HL-60/S4 (cell line): ENCODE results near the gene TRAK2.

ENCODE experiments used
- in situ Hi-C: fragments of 300-500 bp; cut with MboI; formaldehyde crosslinking; loops from 2 replicates; pipeline ENCODE4 v1.14.3; 2022; ENCODE audit warnings: low sequenced_read_pairs

Gene TRAK2

DNA sequence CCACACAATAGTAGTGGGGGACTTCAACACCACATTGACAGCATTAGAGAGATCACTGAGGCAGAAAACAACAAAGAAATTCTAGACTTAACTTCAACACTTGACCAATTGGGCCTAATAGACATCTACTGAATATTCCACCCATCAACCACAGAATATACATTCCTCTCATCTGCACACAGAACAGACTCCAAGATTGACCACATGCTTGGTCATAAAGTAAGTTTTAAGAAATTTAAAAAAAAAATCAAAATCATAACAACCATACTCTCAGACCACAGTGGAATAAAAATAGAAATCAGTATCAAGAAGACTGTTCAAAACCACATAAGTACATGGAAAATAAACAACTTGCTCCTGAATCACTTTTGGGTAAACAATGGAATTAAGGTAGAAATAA, 85.1 kb downstream of the TRAK2 start:
- in situ Hi-C loops: loop anchor here (25.0 kb wide), 1 partner anchor 454 kb away; no protein-coding TSS in a partner anchor

DNA sequence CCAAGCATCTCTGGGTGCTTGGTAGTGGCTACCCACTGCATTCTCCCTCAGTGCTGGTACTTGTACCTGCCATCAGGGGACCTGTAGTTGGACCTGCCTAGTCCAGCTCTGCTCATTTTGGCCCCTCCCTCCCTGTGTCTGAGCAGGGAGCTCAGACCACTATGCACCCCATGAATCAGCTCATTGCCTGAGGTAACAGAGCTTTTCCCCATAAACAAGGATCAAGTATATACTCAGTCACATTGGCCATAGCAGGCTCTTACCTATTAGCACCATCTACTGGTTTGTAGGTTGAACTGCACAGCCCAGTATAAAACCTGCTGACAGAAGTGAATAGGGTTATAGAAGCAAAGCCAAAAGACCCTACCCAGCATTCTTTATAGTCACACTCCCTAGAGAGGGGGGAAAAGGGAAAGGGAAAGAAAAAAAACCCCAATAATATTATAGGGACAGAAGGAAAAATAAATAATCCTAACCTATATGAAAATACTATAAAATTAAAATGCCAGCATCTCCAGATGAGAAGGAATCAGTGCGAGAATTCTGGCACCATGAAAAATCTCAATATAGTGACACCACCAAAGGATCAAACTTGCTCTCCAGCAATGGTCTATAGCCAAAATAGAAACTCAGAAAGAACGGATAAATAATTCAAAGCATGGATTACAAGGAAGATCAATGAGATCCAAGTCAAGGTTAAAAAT, 87.2 kb downstream of the TRAK2 start:
- in situ Hi-C loops: loop anchor here (5.0 to 25.0 kb wide), 2 partner anchors 127 to 452 kb away; no protein-coding TSS in a partner anchor

DNA sequence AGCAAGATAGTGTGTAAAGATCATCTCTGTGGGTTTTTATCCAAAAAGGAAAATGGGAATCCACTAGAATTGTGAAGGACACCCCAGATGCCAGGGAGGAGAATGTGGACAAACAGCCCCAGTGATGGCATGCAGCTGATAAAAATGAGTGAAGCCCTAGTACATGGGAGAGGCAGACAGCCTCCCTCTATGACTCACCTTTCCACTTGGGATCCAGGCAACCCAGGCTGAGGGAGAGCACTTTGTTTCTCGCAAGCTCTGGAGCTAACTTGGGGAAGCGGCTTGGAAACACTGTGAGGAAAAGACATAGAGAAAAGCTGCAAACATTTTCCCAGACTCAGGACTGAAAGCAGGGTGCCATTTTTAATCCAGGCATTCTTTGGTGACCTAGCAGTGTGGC, 88.9 kb downstream of the TRAK2 start:
- in situ Hi-C loops: loop anchor here (5.0 to 25.0 kb wide), 2 partner anchors 125 to 450 kb away; no protein-coding TSS in a partner anchor

GRCh38 chr2:201361078-201361733, 90.1 kb downstream of the TRAK2 start:
- in situ Hi-C loops: loop anchor here (5.0 to 25.0 kb wide), 2 partner anchors 124 to 449 kb away; no protein-coding TSS in a partner anchor

DNA sequence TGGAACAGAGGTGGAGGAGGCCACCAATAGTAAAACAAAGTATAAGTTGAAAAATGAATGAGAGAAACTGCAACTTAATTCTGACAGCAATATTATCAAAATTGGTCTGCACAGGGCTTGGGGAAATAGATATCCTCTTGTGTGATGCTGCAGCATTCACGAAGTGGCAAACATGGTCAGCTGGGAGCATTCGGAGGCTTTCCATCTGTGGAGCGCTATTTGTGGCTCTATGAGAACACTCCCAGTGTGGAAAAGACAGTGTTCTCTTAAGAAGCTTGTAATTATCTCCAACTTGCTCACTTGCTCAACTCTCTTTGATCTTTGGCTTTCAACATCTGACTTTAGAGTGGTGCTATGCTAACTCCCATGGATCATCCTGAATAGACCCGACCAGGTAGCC, 91.0 kb downstream of the TRAK2 start:
- in situ Hi-C loops: loop anchor here (5.0 to 25.0 kb wide), 2 partner anchors 123 to 448 kb away; no protein-coding TSS in a partner anchor

DNA sequence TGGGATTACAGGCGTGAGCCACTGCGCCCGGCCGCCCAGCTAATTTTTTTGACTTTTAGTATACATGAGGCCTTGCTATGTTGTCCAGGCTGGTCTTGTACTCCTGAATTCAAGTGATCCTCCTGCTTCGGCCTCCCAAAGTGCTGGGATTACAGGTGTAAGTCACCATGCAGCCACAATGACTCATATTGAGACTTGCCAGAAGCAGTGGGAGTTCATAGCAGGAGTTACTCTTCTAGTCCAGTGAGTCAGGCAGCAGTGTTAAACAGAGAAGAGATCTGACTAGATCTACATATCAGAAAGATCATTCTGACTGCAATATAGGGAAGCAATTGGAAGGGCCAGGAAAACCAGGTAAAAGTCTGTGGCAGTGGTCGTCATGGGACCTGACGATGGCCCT, 92.6 kb downstream of the TRAK2 start:
- in situ Hi-C loops: loop anchor here (25.0 kb wide), 1 partner anchor 446 kb away; no protein-coding TSS in a partner anchor

GRCh38 chr2:201357221-201357620, 94.0 kb downstream of the TRAK2 start, which contains the start of gene FLACC1:
Gene FLACC1 (minus strand): TSS chr2:201357345. CDS start chr2:201351404, 5,941 bp downstream.
- in situ Hi-C loops: loop anchor here (25.0 kb wide), 1 partner anchor 445 kb away; no protein-coding TSS in a partner anchor

DNA sequence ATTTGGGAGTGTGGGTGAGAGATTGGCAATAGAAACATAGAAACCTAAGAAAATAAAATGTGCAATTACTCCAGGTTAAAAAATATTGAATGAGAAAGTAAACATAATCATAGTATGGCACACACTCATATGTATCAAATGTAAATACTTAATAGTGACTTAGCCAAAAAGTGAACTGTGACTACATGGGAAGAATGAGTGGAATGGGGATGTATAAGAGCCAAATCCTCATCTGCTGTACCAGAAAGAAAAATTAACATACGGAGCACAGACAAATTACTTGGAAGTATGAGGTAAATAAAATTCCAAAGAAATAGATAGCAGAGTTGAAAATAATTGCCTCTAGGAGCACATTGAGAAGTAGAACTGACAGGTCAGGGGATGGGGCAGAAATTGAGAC, 98.1 kb downstream of the TRAK2 start:
- in situ Hi-C loops: loop anchor here (25.0 kb wide), 1 partner anchor 441 kb away; no protein-coding TSS in a partner anchor

- in situ Hi-C loops: loop anchor here (25.0 kb wide), 1 partner anchor 439 kb away; no protein-coding TSS in a partner anchor
These were observed 100.4 kb downstream of the TRAK2 start for GRCh38 chr2:201350879-201351278.

- in situ Hi-C loops: no loop called here
These were observed 101.7 kb downstream of the TRAK2 start for GRCh38 chr2:201349601-201350000.

DNA sequence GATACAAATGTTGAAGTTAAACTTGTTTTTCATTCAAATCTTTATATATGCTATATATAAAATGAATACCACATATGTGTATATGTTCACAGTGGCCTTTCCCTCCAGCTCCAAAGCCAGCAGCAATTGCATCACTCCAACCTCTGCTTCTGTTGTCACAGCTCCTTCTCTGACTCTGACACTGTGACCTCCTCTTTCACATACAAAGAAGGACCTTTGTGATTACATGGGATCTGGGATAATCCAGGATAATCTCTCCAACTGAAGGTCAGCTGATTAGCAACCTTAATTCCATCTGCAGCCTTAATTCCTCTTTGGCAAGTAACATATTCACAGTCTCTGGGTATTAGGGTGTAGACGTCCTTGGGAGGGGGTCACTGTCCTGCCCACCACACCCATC, 102.5 kb downstream of the TRAK2 start:
- in situ Hi-C loops: no loop called here

DNA sequence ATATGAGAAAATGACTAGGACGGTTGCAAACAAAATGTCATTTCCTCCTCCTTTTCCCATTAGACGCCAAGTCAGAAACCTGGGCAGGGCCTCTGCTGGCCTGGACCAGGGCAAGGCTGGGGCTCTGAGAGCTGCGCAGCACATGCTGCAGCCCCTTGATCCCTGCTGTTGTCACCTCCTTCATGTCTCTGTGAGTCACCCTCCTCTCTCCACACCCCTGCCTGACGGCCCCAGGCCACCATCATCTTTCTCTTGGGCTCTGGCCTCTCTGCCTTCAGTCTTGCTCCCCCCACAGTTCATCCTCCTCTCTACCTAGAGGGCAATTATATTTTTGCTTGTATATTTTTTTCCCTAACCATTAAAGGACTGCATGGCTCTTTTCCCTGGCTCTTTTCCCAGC, 104.1 kb downstream of the TRAK2 start:
- in situ Hi-C loops: no loop called here

DNA sequence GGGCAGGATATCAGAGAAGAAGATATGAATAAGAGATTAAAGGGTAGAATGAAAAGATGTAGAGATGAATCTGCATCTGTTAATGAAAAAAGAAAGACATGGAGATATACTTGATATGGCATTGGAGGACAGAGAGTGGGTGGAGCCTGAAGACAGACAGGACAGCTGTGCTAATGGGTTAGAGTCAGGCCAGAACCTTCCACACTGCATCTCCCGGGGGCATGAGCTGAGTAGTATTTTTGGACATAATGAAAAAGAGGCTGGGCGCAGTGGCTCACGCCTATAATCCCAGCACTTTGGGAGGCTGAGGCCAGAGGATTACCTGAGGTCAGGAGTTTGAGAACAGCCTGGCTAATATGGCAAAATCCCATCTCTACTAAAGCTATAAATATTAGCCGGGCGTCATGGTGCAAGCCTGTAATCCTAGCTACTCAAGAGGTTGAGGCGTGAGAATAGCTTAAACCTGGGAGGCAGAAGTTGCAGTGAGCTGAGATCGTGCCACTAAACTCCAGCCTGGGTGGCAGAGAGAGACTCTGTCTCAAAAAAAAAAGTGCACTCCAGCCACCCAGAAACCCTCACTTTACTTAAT, 105.5 kb downstream of the TRAK2 start:
- in situ Hi-C loops: no loop called here

- in situ Hi-C loops: no loop called here
These were observed 106.4 kb downstream of the TRAK2 start for GRCh38 chr2:201344663-201345366.

- in situ Hi-C loops: no loop called here
These were observed 107.7 kb downstream of the TRAK2 start for GRCh38 chr2:201343559-201343958.

- in situ Hi-C loops: no loop called here
These were observed 108.3 kb downstream of the TRAK2 start for GRCh38 chr2:201342923-201343322.

DNA sequence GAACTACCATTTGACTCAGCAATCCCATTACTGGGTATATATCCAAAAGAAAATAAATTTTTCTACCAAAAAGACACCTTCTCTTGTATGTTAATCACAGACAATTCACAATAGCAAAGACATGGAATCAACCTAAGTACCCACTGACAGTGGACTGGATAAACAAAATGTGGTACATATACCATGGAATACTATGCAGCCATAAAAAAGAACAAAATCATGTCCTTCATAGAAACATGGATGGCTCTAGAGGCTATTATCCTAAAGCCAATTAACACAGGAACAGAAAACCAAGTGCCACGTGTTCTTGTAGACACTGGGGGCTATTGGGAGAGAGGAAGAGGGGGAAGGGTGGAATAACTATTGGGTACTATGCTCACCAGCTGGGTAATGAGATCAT, 121.8 kb downstream of the TRAK2 start:
- in situ Hi-C loops: no loop called here

DNA sequence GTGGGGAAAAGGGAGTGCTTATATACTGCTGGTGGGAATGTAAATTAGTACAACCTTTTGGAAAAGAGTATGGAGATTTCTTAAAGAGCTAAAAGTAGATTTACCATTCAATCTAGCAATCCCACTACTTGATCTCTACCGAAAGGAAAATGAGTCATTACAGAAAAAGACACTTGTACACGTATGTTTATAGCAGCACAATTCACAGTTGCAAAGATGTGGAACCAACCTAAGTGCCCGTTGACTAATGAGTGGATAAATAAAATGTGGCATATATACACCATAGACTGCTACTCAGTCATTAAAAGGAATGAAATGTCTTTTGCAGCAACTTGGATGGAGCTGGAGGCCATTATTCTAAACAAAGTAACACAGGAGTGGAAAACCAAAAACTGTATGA, 123.6 kb downstream of the TRAK2 start:
- in situ Hi-C loops: no loop called here
